GM10266 (cell line): Measurements from ENCODE around the gene ADGRV1.

Experiments used
- DNase-seq: peaks from one replicate; pipeline ENCODE4 v3.0.0; 2012; ENCODE audit errors: extremely low spot score
- TF ChIP-seq, protein P1 (sequence below): IDR thresholded peaks from 2 replicates; pipeline ENCODE4 v1.5.1; 2012; ENCODE audit warnings: mild to moderate bottlenecking, low read depth; ENCODE audit not compliant: control insufficient read depth, insufficient read depth; ENCODE audit errors: missing control alignments

ADGRV1 gene

DNA sequence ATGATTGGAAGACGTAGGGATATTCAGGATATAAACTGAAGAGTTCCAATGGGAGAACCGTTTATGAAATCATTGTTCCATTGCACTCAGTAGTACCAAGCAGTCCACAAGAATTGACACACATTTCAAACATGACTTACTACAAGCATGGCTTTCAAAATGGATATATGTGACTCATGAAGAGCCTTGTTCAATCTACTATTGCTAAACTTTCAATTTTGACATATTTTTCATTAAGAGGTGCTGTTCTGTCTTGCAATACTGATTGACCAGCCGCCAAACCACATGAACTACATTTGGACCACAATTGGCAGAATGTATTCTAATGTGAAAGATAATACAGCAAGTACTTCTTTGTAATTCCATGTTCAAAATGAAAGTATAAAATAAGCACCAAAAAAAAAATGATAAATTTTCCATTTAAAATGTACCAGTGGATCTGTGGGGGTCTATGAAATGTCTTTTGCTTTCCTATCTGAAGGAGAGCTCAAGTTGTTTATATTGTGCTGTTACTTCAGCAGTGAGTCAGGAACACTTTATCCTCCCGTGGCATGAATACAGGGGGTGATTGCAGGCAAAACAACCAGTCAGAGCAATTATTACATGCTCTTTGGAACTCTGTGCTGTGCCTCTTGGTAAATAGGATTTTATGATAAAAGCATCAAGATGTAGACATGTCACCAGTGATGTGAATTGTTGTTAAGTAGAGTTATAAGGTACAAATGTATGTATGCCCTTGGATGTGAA lies 458.5 kb downstream of the ADGRV1 start:
- TF ChIP-seq, protein P1, sequence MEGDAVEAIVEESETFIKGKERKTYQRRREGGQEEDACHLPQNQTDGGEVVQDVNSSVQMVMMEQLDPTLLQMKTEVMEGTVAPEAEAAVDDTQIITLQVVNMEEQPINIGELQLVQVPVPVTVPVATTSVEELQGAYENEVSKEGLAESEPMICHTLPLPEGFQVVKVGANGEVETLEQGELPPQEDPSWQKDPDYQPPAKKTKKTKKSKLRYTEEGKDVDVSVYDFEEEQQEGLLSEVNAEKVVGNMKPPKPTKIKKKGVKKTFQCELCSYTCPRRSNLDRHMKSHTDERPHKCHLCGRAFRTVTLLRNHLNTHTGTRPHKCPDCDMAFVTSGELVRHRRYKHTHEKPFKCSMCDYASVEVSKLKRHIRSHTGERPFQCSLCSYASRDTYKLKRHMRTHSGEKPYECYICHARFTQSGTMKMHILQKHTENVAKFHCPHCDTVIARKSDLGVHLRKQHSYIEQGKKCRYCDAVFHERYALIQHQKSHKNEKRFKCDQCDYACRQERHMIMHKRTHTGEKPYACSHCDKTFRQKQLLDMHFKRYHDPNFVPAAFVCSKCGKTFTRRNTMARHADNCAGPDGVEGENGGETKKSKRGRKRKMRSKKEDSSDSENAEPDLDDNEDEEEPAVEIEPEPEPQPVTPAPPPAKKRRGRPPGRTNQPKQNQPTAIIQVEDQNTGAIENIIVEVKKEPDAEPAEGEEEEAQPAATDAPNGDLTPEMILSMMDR = no peak
- no peak for DNase-seq

DNA sequence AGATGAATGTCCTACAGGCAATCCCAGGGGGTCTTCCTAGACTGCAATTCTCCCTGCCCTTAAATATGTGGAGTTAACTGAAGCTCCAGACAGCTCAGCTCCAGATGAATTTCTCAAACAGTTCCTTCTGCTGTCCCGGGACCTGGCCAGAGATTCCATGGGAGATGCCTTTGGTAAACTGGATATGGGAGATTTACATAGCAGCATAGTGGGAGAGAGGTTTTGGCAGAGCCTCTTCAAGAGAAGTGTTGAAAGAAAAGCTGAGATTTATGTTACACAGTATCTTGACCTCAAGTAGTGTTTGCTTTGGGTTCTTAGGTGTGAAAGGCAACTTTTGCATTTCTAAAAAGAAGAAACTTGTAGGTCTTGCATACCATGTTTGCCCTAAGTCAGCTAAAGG lies 459.6 kb downstream of the ADGRV1 start:
- TF ChIP-seq, protein P1 = no peak

DNA sequence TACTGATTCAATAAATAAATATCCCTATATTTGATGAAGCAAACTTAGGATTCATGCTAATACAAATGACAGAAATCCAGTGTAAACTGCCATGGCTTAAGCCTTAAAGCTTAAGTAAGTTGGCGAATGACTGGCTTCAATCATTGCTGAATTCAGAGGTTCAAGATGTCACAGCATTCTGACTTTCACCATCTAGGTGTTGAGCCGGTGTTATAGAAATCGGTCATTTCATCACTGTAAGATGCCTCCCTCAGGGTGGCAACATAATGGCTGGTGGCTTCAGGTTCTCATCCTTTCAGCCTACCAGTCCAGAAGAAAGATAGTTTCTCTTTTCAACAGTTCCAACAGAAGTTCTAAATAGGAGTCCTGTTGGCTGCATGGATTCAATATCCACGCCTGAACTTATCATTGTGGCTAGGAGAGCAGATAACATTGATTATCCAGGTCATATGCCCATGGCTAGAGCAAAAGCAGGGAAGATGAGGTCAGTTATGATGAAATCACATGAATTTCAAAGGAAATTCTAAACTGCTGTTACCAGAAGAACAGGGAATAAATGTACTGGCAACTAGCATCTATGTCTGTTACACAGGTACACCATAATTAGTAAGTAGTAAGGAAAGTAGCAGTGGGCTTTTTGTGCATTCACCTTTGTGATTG lies 460.2 kb downstream of the ADGRV1 start:
- no peak for DNase-seq
- TF ChIP-seq, protein P1 = no peak

More for the DNA sequence above, 459.6 kb downstream of the ADGRV1 start:
- no peak for DNase-seq

DNA sequence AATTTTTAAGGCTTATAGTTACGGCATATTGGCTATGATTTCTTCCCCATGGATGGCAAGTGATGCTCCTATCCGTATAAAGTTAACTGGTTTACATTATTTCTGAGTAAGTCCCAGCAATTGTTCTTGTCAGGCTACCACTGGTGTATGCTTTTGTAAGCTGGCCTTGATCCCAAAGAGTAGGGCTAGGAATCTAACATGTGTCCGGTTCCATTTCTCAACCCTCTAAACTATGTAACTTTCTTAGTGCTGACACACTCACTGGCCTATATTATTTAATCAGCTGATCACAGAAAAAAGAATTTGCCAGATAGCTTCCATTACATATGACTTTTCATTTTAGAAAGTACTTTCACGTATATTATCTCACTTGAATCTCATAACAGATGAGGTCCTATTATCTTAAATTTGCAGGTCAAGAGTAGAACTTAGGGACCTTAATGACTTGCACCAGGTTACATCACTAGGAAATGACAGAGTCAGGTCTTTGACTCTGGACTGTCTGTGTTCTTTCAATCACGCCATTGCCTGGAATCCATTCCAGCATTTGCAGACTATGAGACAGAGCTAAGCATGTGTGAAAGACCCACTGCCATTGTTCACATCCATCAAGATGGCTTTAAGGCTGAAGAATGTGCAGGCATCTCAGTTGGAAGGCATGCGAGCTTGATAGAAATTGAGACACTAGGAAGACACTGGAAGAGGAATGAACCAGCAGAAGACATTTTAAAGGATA lies 461.6 kb downstream of the ADGRV1 start:
- TF ChIP-seq, protein P1 = no peak

DNA sequence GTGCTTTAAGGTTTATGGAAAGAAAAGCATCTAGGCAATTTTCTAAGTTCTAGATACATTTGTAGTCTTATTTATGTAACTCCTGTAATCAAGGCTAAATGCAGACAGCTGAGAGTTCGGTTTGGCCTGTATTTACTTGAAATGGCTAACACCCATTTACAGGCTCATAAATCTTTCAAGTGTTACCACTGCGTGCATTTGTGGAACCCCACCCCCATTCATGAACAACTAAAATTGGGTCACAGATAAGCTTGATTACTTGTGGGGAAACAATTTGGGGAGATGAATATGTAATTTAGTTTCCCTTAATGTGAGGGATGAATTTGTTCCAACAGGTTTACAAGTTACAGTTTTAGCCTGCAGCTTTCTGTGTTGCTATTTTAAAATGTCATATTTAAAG lies 463.9 kb downstream of the ADGRV1 start:
- no peak for DNase-seq
- TF ChIP-seq, protein P1 = no peak

More for the DNA sequence above, 461.6 kb downstream of the ADGRV1 start:
- DNase-seq = no peak

DNA sequence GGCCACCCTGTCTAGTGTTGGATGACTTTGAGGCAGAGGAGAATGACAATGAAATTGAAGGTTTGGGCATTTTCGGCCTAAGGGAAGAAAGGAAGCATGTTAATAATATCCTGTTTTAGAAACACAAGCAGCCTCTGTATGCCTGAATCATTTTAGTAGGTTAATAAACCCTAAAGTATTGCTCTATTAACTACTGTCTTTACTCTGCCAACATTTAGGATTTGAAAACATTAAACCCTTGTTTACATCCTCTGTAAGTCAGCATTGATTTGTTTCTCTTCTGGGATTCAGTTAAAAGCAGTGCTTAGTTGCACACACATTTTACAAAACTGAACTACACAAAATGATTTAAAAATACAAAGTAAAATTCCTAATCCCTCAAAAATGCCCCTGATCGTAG lies 465.6 kb downstream of the ADGRV1 start:
- TF ChIP-seq, protein P1 = no peak
- DNase-seq = no peak
